ENCODE measurements around the gene REP15.
"Not testable (repeated sequence)": the region's sequence is repeated elsewhere in the genome, so short reads cannot be mapped to it uniquely, and the experiment has no call there.

Gene REP15

DNA sequence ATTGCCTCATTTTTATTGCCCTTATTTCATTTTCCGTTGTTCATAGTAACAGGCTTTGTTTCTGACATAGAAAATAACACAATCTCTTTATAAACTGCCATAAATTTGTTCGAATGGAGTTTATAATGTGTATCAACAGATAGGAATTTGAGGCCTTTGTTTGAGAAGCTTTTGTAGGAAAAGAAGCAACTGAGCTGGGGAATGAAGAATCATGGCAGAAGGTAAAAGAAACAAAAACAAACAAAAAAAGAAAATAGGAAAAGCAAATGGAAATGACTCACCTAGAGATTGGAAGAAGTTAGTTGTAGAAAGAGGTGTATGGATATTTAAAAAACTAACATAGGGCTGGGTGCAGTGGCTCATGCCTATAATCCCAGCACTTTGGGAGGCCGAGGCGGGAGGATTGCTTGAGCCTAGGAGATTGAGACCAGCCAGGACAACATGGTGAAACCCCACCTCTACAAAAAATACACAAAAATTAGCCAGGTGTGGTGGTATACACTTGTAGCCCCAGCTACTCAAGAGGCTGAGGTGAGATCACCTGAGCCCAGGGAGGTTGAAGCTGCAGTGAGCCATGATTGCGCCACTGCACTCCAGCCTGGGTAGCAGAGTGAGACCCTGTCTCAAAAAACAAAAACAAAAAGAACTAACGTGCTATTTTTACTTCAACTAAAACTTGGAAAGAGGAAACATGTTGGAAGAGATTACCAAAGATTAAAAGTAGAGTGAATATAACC, 523 bp upstream of the REP15 start:
- DNase-seq (ENCODE audit: insufficient read length, low spot score) (no peak), FAIRE-seq (peak; percentile 28)

DNA sequence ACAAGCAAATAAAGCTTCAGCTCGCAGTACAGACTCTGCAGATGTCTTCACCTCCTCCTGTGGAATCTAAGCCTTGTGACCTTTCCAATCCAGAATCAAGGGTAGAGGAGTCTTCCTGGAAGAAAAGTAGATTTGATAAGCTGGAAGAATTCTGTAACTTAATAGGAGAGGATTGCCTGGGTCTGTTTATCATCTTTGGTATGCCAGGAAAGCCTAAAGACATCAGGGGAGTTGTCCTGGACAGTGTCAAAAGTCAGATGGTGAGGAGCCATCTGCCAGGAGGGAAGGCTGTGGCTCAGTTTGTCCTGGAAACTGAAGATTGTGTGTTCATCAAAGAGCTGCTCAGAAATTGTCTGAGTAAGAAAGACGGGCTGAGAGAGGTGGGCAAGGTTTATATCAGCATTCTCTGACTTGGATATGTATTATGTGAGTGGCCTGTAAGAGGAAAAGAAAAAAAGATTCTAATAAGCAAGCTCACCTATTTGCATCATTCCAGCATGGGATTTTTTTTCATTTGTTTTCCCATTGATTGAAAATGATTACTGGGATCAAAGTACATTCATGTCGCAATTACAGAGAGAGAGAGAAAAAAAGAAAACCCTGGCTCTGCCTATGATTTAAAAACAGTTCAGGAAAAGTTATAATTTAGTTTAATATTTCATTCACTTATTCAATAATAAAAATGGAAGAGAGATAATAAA, 767 bp downstream of the REP15 start:
- no peak for DNase-seq (ENCODE audit: insufficient read length, low spot score)
- FAIRE-seq, result no peak

DNA sequence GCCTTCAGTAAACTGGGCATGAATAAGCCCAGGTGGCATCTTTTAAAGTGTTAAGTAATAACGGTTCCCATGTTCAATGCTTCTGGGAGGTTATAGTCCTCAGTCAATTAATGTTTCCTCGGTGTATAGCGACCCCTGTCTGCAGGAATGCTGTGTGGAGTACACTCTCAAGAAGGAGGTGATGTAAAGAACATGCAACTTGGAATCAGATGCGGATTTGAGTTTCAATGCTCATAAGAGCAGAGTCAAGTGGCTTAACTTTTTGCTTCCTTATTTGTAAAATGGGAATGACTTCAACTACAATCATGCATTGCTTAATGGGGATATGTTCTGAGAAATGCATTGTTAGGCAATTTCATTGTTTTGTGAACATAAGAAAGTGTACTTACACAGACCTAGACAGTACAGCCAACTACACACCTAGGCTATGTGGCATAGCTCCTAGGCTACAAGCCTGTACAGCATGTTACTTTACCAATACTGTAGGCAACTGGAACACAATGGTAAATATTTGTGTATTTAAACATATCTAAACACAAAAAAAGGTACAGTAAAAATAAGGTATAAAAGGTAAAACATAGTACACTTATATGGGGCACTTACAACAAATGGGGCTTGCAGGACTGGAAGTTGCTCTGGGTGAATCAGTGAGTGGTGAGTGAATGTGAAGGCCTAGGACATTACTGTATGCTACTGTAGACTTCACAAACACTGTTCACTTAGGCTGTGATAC, 7.6 kb downstream of the REP15 start:
- peak; percentile 35 for DNase-seq (ENCODE audit: insufficient read length, low spot score)
- FAIRE-seq, result peak; percentile 88

DNA sequence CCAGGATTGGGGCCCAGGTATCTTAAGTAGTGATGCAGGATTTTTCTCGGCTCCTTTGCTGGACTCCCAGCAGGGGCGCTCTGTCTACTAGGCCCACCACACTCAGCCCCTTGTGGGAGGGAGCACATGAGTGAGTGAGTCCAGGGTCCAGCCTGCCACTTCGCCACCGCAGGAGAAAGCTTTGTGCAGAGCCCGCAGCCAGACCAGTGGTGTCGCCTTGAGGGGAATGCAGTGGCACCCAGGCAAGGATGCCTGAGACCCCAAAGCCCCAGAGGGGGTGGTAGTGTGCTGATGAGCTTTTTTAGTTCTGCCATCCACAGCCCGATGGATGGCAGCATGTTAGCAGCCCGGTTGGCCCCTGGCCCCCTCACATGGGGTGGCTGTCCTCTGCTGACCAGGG, 9.0 kb downstream of the REP15 start:
- no peak for DNase-seq (ENCODE audit: insufficient read length, low spot score)
- no peak for FAIRE-seq

DNA sequence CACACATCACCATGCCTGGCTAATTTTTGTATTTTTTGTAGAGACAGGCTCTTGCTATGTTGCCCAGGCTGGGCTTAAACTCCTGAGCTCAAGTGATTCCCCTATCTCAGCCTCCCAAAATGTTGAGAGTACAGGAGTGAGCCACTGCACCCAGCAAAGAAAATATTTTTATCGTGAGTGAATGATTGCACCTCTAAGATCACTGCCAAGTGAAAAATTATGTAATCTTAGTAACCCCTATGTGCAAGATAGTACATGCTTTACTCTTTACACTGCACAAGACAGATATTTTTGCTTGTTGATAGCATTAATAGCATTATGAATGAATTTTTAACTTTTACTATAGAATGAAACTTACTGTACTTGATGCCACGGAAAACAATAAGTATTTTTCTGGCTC, 11.0 kb downstream of the REP15 start:
- DNase-seq (ENCODE audit: insufficient read length, low spot score) (no peak), FAIRE-seq (no peak)

DNA sequence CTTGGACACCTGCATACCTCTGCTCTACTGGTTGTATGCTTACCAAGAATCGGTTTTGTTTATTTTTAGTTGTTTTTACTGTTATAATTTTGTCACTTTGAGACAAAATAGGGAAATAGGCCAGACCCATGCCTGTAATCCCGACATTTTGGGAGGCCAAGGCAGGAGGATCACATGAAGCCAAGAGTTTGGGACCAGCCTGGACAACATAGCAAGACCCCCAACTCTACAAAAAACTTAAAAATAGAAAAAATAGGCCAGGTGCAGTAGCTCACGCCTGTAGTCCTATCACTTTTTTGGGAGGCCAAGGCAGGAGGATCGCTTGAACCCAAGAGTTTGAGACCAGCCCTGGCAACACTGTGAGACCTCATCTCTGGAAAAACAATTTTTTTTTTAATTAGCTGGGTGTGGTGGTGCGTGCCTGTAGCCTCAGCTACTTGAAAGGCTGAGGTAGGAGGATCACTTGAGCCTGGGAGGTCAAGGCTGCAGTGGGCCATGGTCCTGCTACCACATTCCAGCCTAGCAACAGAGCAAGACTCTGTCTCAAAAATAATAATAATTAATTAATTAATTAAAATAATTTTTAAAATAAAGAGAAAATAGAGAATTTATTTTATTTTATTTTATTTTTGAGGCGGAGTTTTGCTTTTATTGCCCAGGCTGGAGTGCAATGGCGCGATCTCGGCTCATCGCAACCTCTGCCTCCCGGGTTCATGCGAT, 13.1 kb downstream of the REP15 start:
- DNase-seq (ENCODE audit: insufficient read length, low spot score), result no peak
- no peak for FAIRE-seq

DNA sequence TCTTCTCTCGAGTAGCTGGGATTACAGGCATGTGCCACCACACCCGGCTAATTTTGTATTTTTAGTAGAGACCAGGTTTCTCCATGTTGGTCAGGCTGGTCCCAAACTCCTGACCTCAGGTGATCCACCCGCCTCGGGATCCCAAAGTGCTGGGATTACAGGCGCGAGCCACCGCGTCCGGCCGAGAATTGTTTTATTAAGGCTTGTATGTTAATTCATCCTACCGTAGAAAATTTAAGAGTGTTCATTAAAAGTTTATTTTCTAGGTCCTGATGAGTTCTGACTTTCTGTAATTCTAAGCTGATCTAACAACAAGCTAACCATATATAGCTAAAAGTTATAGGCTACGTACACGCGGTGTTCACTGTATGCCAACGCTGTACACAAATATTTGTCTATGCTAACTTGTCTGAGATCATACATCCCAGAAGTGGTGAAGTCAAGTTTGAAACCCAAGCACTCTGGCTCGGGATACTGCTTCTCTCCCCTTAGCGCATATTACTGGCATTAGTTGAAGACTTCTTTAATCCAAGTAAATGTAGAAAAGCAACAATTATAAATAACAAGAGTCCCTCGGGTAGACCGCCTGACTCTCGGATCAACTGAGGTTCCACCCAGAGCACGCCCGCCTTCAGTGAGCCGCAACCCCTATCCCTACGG, 13.8 kb downstream of the REP15 start:
- FAIRE-seq (no peak), DNase-seq (ENCODE audit: insufficient read length, low spot score) (no peak)

DNA sequence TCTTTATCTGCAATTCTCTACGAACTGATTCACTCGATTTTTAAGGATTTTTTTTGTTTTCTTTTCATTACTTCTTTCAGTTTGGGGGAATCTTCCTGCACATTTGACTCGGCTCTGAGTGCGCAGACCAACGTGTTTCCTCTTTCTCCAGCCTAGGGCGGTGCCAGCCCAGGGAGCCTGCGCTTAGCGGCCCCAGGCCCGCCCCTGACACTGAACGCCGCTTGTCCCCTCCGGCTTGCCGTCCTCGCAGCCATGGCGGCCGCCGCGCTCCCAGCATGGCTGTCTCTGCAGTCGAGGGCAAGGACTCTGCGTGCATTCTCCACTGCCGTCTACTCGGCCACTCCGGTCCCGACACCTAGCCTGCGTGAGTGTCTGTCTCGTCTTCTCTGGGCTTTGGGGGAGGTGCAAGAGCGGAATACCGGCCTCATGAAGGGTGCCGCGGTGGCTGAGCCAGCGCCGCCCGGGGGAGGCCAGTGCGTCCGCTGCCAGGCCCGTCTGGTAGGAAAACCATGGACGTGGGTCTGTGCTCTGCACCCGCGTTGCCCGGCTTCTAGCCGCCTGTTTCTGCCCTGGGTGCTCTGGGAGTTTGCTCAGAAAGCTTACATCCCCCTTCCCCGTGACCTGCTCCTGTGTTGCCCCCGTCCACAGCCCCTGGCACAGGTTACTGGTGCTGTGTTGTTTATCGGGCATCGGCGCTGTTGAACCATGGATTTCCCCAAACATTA, 14.5 kb downstream of the REP15 start, which contains the start of gene MRPS35:
Gene MRPS35, plus strand, starts transcription at position 241 of the 725 bp plus-strand sequence. Its CDS starts 12 bp downstream, at position 253.
- DNase-seq (ENCODE audit: insufficient read length, low spot score), result peak; percentile 71
- peak; percentile 94 for FAIRE-seq

DNA sequence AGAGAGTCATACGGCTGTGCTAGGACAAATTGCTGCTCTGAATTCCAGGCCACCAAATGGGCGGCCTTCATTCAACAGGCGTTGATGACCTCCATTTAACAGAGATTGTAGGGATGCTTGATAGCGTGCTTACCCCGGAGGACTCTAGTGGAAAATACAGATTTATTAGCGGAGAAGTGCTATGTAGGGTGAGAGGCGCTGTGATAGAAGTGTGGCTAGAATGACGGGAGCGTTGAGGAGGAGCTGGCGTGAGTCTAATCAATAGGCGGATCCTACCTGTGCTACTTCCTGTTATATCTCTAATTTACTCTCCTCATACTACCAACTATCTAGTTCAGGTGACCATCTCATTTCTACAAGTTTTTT, 15.1 kb downstream of the REP15 start:
- peak; percentile 14 for FAIRE-seq

DNA sequence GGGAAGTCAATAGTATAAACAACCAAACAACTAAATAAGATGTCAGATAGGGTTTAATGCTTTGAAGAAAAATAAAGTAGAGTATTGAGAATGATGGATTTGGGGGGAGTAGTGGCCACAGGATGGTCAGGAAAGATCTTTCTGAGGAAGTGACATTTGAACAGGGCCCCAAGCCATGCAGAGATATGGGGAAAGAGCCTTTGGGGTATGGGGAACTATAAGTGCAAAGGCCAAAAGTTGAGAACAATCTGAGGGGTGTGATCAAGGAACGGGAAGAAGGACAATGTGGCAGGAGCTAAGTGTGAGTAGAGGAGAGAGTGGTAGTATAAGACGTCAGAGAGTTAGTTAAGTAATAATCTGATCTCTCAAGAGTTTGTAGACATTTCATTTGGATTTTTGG, 15.7 kb downstream of the REP15 start:
- DNase-seq (ENCODE audit: insufficient read length, low spot score) (no peak), FAIRE-seq (no peak)

More for the DNA sequence above, 15.1 kb downstream of the REP15 start:
- DNase-seq (ENCODE audit: insufficient read length, low spot score), result peak; percentile 3

DNA sequence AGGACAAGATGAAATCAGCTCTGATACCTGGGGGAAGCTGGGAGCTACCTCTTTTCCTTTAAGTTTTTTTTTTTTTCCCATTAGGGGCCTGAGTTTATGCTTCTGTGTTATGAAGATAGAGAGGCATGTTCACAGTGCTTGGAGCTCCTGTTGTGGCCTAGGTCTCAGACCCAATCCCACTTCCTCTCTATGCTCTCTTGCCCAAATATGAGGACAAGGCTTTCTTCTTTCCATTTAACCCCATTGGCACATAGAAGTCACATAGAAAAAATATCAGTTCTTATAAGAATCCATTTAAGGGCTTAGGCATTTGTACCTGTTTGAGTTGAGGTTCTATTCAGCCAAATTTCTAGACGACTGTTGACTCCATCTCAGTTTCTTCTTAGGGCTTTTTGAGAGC, 27.0 kb downstream of the REP15 start:
- FAIRE-seq, result no peak
- DNase-seq (ENCODE audit: insufficient read length, low spot score), result no peak

DNA sequence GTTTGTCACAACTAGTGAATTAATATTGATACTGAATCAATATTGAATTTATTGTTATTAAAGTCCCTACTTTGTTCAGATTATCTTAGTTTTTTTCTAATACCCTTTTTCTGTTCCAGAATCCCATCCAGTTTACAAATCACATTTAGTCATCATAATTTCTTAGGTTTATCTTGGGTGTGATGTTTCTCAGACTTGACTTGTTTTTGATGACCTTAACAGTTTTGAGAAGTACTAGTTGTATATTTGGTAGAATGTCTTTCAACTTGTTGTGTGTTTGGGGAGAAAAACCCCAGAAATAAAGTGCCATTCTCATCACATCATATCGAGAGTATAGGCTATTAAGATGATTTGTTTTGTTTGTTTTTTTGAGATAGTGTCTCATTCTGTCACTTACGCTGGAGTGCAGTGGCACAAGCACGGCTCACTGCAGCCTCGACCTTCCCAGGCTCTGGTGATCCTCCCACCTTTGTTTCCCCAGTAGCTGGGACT, 33.9 kb downstream of the REP15 start:
- FAIRE-seq (no peak), DNase-seq (ENCODE audit: insufficient read length, low spot score) (no peak)

DNA sequence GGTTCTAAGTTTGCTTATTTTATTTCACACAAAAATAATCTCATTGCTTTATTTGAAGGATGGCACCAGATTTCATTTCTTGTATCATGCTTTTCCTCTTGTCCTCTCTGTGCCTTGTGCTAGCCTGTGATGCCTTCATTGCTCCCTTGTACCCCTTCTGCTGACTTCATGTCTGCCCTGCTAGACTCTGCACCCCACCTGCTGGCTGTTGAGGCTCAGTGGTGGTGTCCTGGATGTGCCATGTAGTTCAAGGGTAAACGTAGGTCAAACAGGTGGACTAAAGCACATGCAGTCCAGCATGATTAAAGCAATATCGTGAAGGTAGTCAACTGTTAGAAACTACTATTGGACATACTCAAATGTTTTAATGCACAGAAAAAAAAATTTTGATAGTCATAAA, 36.0 kb downstream of the REP15 start:
- FAIRE-seq, result no peak
- DNase-seq (ENCODE audit: insufficient read length, low spot score), result no peak

DNA sequence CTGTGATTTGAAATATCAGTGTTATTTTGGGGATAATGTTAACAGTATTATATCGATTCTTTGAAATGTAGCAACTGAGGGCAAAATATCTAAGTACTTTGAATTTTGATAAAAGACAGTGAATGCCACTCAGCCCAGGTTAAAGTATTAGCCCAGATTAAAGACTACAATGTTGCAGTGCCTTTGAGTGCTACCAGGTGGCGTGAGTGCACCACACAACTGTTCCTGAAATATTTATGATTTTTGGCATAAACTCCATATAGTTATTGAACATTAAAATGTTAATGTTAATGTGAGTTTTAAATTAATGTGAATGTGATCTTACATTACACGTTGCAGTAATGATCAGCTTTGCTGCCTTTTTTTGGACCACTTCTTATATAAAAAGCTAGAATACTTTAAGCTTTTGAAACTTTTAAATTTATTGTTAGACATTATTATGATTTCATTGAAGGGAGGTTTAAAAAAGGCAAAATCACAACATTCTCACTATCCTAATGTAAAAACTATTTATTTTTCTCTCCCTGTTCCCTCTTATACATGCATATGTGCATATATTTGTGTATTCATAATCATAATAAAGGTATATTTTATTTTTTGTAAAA, 36.9 kb downstream of the REP15 start:
- DNase-seq (ENCODE audit: insufficient read length, low spot score) (no peak), FAIRE-seq (peak; percentile 87)

DNA sequence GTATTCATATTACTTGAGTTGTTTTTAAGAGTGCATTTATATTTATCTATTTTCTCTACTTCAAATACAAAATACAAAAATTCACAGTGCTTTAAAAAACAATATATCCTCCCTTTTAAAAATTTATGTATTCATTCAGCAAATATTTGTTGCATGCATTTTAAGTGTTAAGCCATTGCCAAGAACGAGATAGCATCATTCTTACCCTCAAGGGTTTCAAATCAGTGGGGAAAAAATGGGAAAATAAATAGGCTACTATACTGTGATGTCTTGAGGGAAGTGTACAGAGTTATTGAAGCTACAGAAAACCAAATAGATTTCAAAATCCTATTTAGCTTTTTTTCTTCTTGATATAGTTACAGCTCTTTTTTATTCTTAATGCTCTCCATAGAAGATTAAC, 37.5 kb downstream of the REP15 start:
- no peak for DNase-seq (ENCODE audit: insufficient read length, low spot score)

DNA sequence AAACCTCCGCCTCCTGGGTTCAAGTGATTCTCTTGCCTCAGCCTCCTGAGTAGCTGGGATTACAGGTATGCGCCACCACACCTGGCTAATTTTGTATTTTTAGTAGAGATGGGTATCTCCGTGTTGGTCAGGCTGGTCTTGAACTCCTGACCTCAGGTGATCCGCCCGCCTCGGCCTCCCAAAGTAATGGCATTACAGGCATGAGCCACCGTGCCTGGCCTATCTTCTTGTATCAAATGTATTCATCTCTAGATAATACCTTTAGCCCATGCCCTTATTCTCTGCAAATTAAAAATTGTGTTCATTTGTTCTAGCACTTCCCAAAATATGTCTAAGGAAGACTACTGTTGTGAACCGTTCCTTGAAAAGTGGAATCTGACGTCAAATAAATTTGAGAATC, 38.1 kb downstream of the REP15 start:
- not testable (repeated sequence) for DNase-seq (ENCODE audit: insufficient read length, low spot score); FAIRE-seq

More for the DNA sequence above, 37.5 kb downstream of the REP15 start:
- FAIRE-seq, result no peak

DNA sequence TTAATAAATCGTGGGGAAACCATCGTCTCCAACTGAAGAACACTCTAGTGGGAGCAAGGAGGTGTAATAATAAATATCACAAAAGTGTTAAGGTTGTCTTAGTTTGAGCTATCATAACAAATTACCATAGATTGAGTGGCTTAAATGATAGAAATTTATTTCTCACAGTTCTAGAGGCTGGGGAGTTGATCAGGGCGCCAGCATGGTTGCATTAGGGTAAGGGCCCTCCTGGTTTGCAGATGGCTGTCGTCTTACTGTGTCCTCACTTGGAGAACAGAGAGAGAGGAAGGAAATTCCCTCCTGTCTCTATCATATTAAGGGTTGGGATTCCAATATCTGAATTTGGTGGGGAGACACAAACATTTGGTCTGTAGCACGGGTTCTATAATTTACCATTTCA, 47.4 kb downstream of the REP15 start:
- FAIRE-seq (no peak), DNase-seq (ENCODE audit: insufficient read length, low spot score) (no peak)

DNA sequence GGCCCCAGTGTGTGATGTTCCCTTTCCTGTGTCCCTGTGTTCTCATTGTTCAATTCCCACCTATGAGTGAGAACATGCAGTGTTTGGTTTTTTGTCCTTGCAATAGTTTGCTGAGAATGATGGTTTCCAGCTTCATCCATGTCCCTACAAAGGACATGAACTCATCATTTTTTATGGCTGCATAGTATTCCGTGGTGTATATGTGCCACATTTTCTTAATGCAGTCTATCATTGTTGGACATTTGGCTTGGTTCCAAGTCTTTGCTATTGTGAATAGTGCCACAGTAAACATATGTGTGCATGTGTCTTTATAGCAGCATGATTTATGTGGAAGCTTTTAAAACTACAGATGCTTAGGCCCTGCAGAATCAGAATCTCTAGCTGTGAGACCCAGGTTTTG, 49.5 kb downstream of the REP15 start:
- DNase-seq (ENCODE audit: insufficient read length, low spot score); FAIRE-seq: not testable (repeated sequence)

Data from GM19239 (cell line).